H1 (cell line): ENCODE data around the gene PRMT2. TPM values are rescaled to one million over a fixed set of nuclear protein-coding genes. Genes with fewer than 3 reads are reported as not detected.

ENCODE experiments used
- CTCF ChIA-PET: fragments of 300-600 bp; sonication (Branson Sonifier 250); formaldehyde crosslinking; loops from one replicate; lab custom pipeline; 2021; ENCODE audit not compliant: partially characterized antibody; lab: Charles Lee
- POLR2A ChIA-PET: fragments of 300-600 bp; sonication (Branson Sonifier 250); formaldehyde crosslinking; loops from one replicate; lab custom pipeline; 2021; ENCODE audit warnings: inconsistent platforms; ENCODE audit not compliant: partially characterized antibody; lab: Charles Lee
- DNase-seq, 2 experiments: peaks; one replicate each; pipeline versions ENCODE4 v3.0.0 to v3.0.0-alpha.2; 2010 to 2022; ENCODE audit warnings: low spot score in 2 of 2, low read depth in 1 of 2, mixed read lengths in 1 of 2
- FAIRE-seq: peaks from 2 replicates; lab custom pipeline; 2011; peaks lifted over from hg19 to GRCh38; lab: Jason Lieb, UNC
- H2AFZ ChIP-seq: 2 replicates; pipeline ENCODE4 v1.8.1; 2012; ENCODE audit warnings: low read length, inconsistent platforms
- H2AK5ac ChIP-seq: 2 replicates; pipeline ENCODE4 v1.6.1; 2013; ENCODE audit warnings: low read depth, low read length
- H2BK120ac ChIP-seq: replicated peaks from 2 replicates; pipeline ENCODE3; 2013; ENCODE audit warnings: low read depth, low read length, inconsistent platforms
- H2BK12ac ChIP-seq: 2 replicates; pipeline ENCODE4 v1.6.1; 2013; ENCODE audit warnings: low read depth, low read length
- H2BK15ac ChIP-seq: 2 replicates; pipeline ENCODE4 v1.6.1; 2013; ENCODE audit warnings: low read length
- H2BK20ac ChIP-seq: 2 replicates; pipeline ENCODE4 v1.6.1; 2013; ENCODE audit warnings: low read length
- H2BK5ac ChIP-seq: 2 replicates; pipeline ENCODE4 v1.6.1; 2013; ENCODE audit warnings: low read depth, low read length
- H3K14ac ChIP-seq: 2 replicates; pipeline ENCODE4 v1.6.1; 2013; ENCODE audit warnings: inconsistent platforms; ENCODE audit not compliant: insufficient read length
- H3K18ac ChIP-seq: 2 replicates; pipeline ENCODE4 v1.6.1; 2013; ENCODE audit warnings: low read length; ENCODE audit errors: extremely low read depth
- H3K23ac ChIP-seq: 2 replicates; pipeline ENCODE4 v1.6.1; 2013; ENCODE audit warnings: inconsistent platforms; ENCODE audit not compliant: insufficient read length
- H3K23me2 ChIP-seq: 2 replicates; pipeline ENCODE4 v1.6.1; 2013; ENCODE audit warnings: low read depth, low read length
- H3K27ac ChIP-seq: 2 replicates; pipeline ENCODE4 v1.6.1; 2011; ENCODE audit warnings: low read depth, low read length, inconsistent platforms
- H3K27me3 ChIP-seq, 4 experiments: replicated peaks in 1 of 4; 1 replicate in 1 of 4; 2 replicates in 3 of 4; pipeline versions ENCODE4 v1.6.1 to v1.8.1; 2011 to 2013; ENCODE audit warnings: low read length in 3 of 4, mild to moderate bottlenecking in 3 of 4, inconsistent platforms in 2 of 4, mixed read lengths in 2 of 4, moderate library complexity in 1 of 4; ENCODE audit not compliant: control insufficient read depth in 3 of 4, insufficient read depth in 3 of 4; ENCODE audit errors: extremely low read depth in 1 of 4
- H3K36me3 ChIP-seq, 4 experiments: 2 replicates each; pipeline versions ENCODE4 v1.6.1 to v1.8.1; 2011 to 2013; ENCODE audit warnings: mild to moderate bottlenecking in 4 of 4, low read length in 3 of 4, moderate library complexity in 2 of 4, control low read depth in 1 of 4, inconsistent platforms in 1 of 4; ENCODE audit not compliant: insufficient read depth in 4 of 4, control insufficient read depth in 2 of 4
- H3K4ac ChIP-seq: replicated peaks from 2 replicates; pipeline ENCODE3; 2013; ENCODE audit warnings: low read length, low read depth, mixed read lengths, inconsistent platforms; ENCODE audit not compliant: insufficient read length
- H3K4me1 ChIP-seq, 4 experiments: replicated peaks in 1 of 4; 1 replicate in 1 of 4; 2 replicates in 3 of 4; pipeline versions ENCODE4 v1.6.1 to v1.8.1; 2011 to 2013; ENCODE audit warnings: low read length in 3 of 4, inconsistent platforms in 2 of 4, mixed read lengths in 1 of 4; ENCODE audit not compliant: insufficient read depth in 4 of 4, control insufficient read depth in 3 of 4
- H3K4me2 ChIP-seq, 2 experiments: 2 replicates each; pipeline versions ENCODE4 v1.6.1 to v1.8.1; 2011 to 2013; ENCODE audit warnings: low read depth in 2 of 2, low read length in 2 of 2, control low read depth in 1 of 2, inconsistent platforms in 1 of 2, mild to moderate bottlenecking in 1 of 2; ENCODE audit not compliant: insufficient read depth in 1 of 2
- H3K4me3 ChIP-seq, 4 experiments: fragments of 200-600, 300-600 bp in 1 of 4; sonication (generic), shearing (Covaris generic), sonication (Bioruptor Twin) in 1 of 4; 2 replicates each; pipeline versions ENCODE4 v1.5.1 to v1.8.1; 2011 to 2016; ENCODE audit warnings: low read length in 4 of 4, low read depth in 3 of 4, control low read depth in 2 of 4, inconsistent platforms in 2 of 4, mild to moderate bottlenecking in 2 of 4, mixed read lengths in 1 of 4, moderate library complexity in 1 of 4; ENCODE audit not compliant: insufficient read depth in 2 of 4; ENCODE audit errors: extremely low read depth in 1 of 4
- H3K56ac ChIP-seq: replicated peaks from 2 replicates; pipeline ENCODE3; 2013; ENCODE audit warnings: low read depth, mild to moderate bottlenecking, mixed read lengths, low read length, inconsistent platforms; ENCODE audit not compliant: insufficient read length
- H3K79me1 ChIP-seq: 2 replicates; pipeline ENCODE4 v1.6.1; 2013; ENCODE audit warnings: low read depth, low read length, control low read depth
- H3K79me2 ChIP-seq, 2 experiments: 2 replicates each; pipeline versions ENCODE4 v1.6.1 to v1.8.1; 2012 to 2013; ENCODE audit warnings: low read length in 2 of 2, mild to moderate bottlenecking in 2 of 2, inconsistent platforms in 1 of 2; ENCODE audit not compliant: insufficient read depth in 2 of 2, control insufficient read depth in 1 of 2
- H3K9ac ChIP-seq, 4 experiments: replicated peaks in 1 of 4; 1 replicate in 1 of 4; 2 replicates in 3 of 4; pipeline versions ENCODE4 v1.6.1 to v1.8.1; 2011 to 2013; ENCODE audit warnings: low read depth in 3 of 4, low read length in 3 of 4, control low read depth in 2 of 4, mild to moderate bottlenecking in 2 of 4, moderate library complexity in 2 of 4, inconsistent platforms in 1 of 4; ENCODE audit errors: extremely low read depth in 1 of 4
- H3K9me3 ChIP-seq, 2 experiments: 2 replicates each; pipeline versions ENCODE4 v1.6.1 to v1.8.1; 2012 to 2013; ENCODE audit warnings: mild to moderate bottlenecking in 2 of 2, moderate library complexity in 2 of 2, control low read depth in 1 of 2, inconsistent platforms in 1 of 2, low read depth in 1 of 2, low read length in 1 of 2, mixed read lengths in 1 of 2; ENCODE audit not compliant: insufficient read depth in 2 of 2
- H4K20me1 ChIP-seq, 2 experiments: replicated peaks in 1 of 2; 2 replicates each; pipeline versions ENCODE3 to v1.8.1; 2011 to 2013; ENCODE audit warnings: inconsistent platforms in 2 of 2, low read length in 2 of 2, mild to moderate bottlenecking in 1 of 2; ENCODE audit not compliant: insufficient read depth in 2 of 2, control insufficient read depth in 1 of 2
- H4K5ac ChIP-seq: 2 replicates; pipeline ENCODE4 v1.6.1; 2013; ENCODE audit warnings: low read length, low read depth, mixed read lengths, inconsistent platforms; ENCODE audit not compliant: insufficient read length
- H4K8ac ChIP-seq: 2 replicates; pipeline ENCODE4 v1.8.0; 2013; ENCODE audit warnings: mild to moderate bottlenecking, moderate library complexity, low read length, inconsistent platforms; ENCODE audit not compliant: insufficient read depth; ENCODE audit errors: extremely low read depth
- H4K91ac ChIP-seq: replicated peaks from 2 replicates; pipeline ENCODE3; 2013; ENCODE audit warnings: low read length, mixed read lengths, inconsistent platforms; ENCODE audit not compliant: insufficient read length
- FOSL1 ChIP-seq: IDR thresholded peaks from 2 replicates; pipeline ENCODE4 v1.6.1; 2011; ENCODE audit warnings: mild to moderate bottlenecking, low read depth, low read length, moderate library complexity; ENCODE audit not compliant: insufficient read depth
- RAD21 ChIP-seq, 2 experiments: IDR thresholded peaks in 1 of 2; conservative IDR thresholded peaks in 1 of 2; 2 replicates each; pipeline ENCODE4 v1.6.1; 2011; ENCODE audit warnings: low read depth in 2 of 2, low read length in 2 of 2, improper control_type of control experiment in 1 of 2, inconsistent platforms in 1 of 2, mild to moderate bottlenecking in 1 of 2, moderate library complexity in 1 of 2
- SAP30 ChIP-seq: fragments of 300-600 bp; sonication (generic); IDR thresholded peaks from 2 replicates; pipeline ENCODE4 v1.7.1; 2012; ENCODE audit warnings: low read length, moderate library complexity, mild to moderate bottlenecking, inconsistent platforms; ENCODE audit not compliant: insufficient read depth, insufficient replicate concordance
- WGBS, 2 experiments: shearing (Covaris generic) in 1 of 2; methylation state at CpG; one replicate each; pipeline versions ENCODE4 v1.1.6 to v1.1.7; 2013 to 2015; ENCODE audit warnings: low lambda C conversion rate in 2 of 2, mixed read lengths in 2 of 2, inconsistent platforms in 1 of 2, low coverage in 1 of 2, missing lambda C conversion rate in 1 of 2; ENCODE audit not compliant: insufficient replicate concordance in 2 of 2, insufficient coverage in 1 of 2, insufficient read length in 1 of 2; ENCODE audit errors: extremely low coverage in 1 of 2, missing lambda C conversion rate in 1 of 2; 5-methylcytosine and 5-hydroxymethylcytosine counted together
- polyA plus RNA-seq, 7 experiments: library from polyadenylated mRNA; depleted of rRNA in 3 of 7; stranded (reverse) in 5 of 7; unstranded in 2 of 7; fragments of >200 nt in 5 of 7; fragments of 200-250 nt in 2 of 7; gene quantifications; 1 replicate in 5 of 7; 2 replicates in 1 of 7; 4 replicates in 1 of 7; pipeline versions ENCODE4 v1.2.1 to v1.2.3, GENCODE V29; 2011 to 2013; ENCODE audit warnings: missing spikeins in 2 of 7, mixed read lengths in 2 of 7
- total RNA-seq: library from RNA; stranded (reverse); fragmentation: NEBNext Ultra II Directional; extraction: Animal tissue kit (Norgen Biotek cat#: 25700); gene quantifications from 2 replicates; pipeline ENCODE4 v1.2.1, GENCODE V29; 2021
- TF ChIP-seq, protein P1 (sequence below): IDR thresholded peaks from 2 replicates; pipeline ENCODE4 v1.6.1; 2012; ENCODE audit warnings: low read length, inconsistent platforms

Gene PRMT2
- total and polyA plus RNA-seq, 2 of the 8 experiments (the other 6 are each of a cell fraction or from before 2014, with no cell fraction given), result 45.8 to 59.2 TPM

DNA sequence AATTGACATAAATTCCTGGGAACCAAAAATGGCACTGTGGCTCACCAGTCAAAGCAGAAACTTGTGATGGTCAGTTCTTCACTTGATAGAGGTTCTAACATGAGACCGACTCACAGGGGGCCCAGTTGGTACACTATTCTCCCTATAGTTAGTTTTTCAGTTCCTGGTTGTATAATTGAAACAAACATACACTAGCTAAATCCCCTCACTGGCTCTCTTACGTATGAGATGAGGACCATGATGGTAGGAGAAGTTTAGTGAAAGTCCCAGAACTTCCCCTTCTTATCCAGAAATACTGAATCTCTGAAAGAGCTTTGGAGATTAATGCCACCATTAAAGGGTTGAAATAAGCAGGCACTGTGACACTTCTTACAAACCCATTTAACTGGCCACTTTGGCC, 27.8 kb upstream of the PRMT2 start:
- Histone ChIP-seq H3K27me3 (no peaks in the 10 kb centered on the region), H4K5ac (no peak overlapping the region), H3K36me3 (no peaks in the 10 kb centered on the region), H2BK120ac (no peak overlapping the region), H3K23me2 (no peaks in the 10 kb centered on the region), H3K9ac (no peak overlapping the region), H3K4me3 (no peak overlapping the region), H3K14ac (no peak overlapping the region), H2AK5ac (no peak overlapping the region), H3K79me2 (no peaks in the 10 kb centered on the region), H2BK5ac (no peak overlapping the region), H4K91ac (no peak overlapping the region), H4K8ac (no peak overlapping the region), H4K20me1 (no peaks in the 10 kb centered on the region), H2AFZ (no peak overlapping the region), H2BK12ac (no peak overlapping the region), H3K9me3 (peaks cover 6 to 8% of the 10 kb centered on the region in 2 experiments; a peak in 2 of 4 replicates), H3K4me2 (no peak overlapping the region), H2BK20ac (no peak overlapping the region), H2BK15ac (no peak overlapping the region), H3K23ac (no peak overlapping the region), H3K27ac (no peak overlapping the region), H3K4ac (no peak overlapping the region), H3K4me1 (peaks cover 3 to 11% (median 4%) of the 10 kb centered on the region in 4 experiments; a peak in 4 of 7 replicates), H3K18ac (no peak overlapping the region), H3K79me1 (no peaks in the 10 kb centered on the region), H3K56ac (no peak overlapping the region)
- FAIRE-seq (no peak), DNase-seq (no peak)
- TF ChIP-seq, protein P1, sequence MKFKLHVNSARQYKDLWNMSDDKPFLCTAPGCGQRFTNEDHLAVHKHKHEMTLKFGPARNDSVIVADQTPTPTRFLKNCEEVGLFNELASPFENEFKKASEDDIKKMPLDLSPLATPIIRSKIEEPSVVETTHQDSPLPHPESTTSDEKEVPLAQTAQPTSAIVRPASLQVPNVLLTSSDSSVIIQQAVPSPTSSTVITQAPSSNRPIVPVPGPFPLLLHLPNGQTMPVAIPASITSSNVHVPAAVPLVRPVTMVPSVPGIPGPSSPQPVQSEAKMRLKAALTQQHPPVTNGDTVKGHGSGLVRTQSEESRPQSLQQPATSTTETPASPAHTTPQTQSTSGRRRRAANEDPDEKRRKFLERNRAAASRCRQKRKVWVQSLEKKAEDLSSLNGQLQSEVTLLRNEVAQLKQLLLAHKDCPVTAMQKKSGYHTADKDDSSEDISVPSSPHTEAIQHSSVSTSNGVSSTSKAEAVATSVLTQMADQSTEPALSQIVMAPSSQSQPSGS, result no peak
- TF ChIP-seq FOSL1 (no peak), RAD21 (IDR thresholded peaks at IDR 0.05 in 1 of 2, conservative IDR thresholded peaks at IDR 0.05 in 1 of 2; ENCODE audit: low read depth in 2 of 2, low read length in 2 of 2) (no peak), SAP30 (no peak)
- 83% methylated on average over 2 of the region's 2 CpGs; no CpG with 5 or more reads in 1 of the 2 experiments for WGBS, 2 experiments
- ChIA-PET POLR2A (interaction anchor here (0.6 to 1.3 kb wide), 2 partner anchors 14 to 27 kb away, joined by 3 read pairs; no protein-coding TSS in a partner anchor), CTCF (interaction anchor here (0.6 to 0.9 kb wide), 2 partner anchors 10 to 25 kb away, joined by 3 to 4 read pairs; no protein-coding TSS in a partner anchor)
